ENCODE results near the gene DNAJC17. TPM values are rescaled to one million over a fixed set of nuclear protein-coding genes. Genes with fewer than 3 reads are reported as not detected.
A peak's percentile ranks its signal among the peaks of the same experiment; 100 is the strongest.

DNAJC17 gene
- total and polyA plus RNA-seq, 2 of the 13 experiments (the other 11 are each of a cell fraction or from before 2014, with no cell fraction given): 22.2 to 26.5 TPM

DNA sequence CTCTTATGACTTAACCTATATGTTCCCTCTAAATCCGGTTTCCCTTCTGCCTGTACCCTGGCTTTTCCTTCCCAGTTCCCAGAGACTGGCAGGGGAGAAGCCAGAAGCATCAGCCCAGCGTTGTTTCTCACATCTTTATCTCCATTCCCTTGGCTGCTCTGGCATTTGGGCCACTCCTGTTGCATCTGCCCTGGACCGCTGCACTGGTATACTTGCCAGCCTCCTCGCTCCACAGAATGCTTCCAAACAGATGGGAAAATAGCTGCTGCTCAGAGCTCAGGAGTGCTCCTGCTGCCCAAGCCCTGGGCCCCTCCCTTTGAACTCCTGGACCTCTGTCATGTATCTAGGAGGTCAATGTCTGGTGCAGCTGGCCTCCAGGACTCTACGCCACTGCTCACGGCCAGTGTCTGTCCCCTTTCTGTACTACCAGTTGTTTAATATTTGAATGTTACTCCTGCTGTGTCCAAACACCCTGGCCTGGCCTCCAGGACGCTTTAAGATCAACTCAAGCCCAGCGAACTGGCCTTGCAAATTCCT, 43.4 kb upstream of the DNAJC17 start (continued):
- TF ChIP-seq ZNF232 (CRISPR knock-in tag; IDR thresholded peaks at IDR 0.05; ENCODE audit: borderline replicate concordance) (no peak), SALL1 (CRISPR knock-in tag; IDR thresholded peaks at IDR 0.05) (peak; percentile 40; the same call in 1 of the 2 replicates), ZFY (CRISPR knock-in tag; IDR thresholded peaks at IDR 0.05) (no peak), ZNF83 (CRISPR knock-in tag; IDR thresholded peaks at IDR 0.05; ENCODE audit: borderline replicate concordance) (no peak), EHMT2 (IDR thresholded peaks at IDR 0.05; ENCODE audit: borderline replicate concordance, low read depth, low read length) (peak; percentile 85), TGIF2 (CRISPR knock-in tag; IDR thresholded peaks at IDR 0.05) (no peak)
- TF ChIP-seq, protein P1, sequence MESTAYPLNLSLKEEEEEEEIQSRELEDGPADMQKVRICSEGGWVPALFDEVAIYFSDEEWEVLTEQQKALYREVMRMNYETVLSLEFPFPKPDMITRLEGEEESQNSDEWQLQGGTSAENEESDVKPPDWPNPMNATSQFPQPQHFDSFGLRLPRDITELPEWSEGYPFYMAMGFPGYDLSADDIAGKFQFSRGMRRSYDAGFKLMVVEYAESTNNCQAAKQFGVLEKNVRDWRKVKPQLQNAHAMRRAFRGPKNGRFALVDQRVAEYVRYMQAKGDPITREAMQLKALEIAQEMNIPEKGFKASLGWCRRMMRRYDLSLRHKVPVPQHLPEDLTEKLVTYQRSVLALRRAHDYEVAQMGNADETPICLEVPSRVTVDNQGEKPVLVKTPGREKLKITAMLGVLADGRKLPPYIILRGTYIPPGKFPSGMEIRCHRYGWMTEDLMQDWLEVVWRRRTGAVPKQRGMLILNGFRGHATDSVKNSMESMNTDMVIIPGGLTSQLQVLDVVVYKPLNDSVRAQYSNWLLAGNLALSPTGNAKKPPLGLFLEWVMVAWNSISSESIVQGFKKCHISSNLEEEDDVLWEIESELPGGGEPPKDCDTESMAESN (CRISPR knock-in tag; conservative IDR thresholded peaks at IDR 0.05): no peak
- TF ChIP-seq, protein P2, sequence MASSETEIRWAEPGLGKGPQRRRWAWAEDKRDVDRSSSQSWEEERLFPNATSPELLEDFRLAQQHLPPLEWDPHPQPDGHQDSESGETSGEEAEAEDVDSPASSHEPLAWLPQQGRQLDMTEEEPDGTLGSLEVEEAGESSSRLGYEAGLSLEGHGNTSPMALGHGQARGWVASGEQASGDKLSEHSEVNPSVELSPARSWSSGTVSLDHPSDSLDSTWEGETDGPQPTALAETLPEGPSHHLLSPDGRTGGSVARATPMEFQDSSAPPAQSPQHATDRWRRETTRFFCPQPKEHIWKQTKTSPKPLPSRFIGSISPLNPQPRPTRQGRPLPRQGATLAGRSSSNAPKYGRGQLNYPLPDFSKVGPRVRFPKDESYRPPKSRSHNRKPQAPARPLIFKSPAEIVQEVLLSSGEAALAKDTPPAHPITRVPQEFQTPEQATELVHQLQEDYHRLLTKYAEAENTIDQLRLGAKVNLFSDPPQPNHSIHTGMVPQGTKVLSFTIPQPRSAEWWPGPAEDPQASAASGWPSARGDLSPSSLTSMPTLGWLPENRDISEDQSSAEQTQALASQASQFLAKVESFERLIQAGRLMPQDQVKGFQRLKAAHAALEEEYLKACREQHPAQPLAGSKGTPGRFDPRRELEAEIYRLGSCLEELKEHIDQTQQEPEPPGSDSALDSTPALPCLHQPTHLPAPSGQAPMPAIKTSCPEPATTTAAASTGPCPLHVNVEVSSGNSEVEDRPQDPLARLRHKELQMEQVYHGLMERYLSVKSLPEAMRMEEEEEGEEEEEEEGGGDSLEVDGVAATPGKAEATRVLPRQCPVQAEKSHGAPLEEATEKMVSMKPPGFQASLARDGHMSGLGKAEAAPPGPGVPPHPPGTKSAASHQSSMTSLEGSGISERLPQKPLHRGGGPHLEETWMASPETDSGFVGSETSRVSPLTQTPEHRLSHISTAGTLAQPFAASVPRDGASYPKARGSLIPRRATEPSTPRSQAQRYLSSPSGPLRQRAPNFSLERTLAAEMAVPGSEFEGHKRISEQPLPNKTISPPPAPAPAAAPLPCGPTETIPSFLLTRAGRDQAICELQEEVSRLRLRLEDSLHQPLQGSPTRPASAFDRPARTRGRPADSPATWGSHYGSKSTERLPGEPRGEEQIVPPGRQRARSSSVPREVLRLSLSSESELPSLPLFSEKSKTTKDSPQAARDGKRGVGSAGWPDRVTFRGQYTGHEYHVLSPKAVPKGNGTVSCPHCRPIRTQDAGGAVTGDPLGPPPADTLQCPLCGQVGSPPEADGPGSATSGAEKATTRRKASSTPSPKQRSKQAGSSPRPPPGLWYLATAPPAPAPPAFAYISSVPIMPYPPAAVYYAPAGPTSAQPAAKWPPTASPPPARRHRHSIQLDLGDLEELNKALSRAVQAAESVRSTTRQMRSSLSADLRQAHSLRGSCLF (CRISPR knock-in tag; IDR thresholded peaks at IDR 0.05; ENCODE audit: borderline replicate concordance): no peak
- TF ChIP-seq, protein P3, sequence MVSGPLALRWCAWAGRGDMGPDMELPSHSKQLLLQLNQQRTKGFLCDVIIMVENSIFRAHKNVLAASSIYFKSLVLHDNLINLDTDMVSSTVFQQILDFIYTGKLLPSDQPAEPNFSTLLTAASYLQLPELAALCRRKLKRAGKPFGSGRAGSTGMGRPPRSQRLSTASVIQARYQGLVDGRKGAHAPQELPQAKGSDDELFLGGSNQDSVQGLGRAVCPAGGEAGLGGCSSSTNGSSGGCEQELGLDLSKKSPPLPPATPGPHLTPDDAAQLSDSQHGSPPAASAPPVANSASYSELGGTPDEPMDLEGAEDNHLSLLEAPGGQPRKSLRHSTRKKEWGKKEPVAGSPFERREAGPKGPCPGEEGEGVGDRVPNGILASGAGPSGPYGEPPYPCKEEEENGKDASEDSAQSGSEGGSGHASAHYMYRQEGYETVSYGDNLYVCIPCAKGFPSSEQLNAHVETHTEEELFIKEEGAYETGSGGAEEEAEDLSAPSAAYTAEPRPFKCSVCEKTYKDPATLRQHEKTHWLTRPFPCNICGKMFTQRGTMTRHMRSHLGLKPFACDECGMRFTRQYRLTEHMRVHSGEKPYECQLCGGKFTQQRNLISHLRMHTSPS (CRISPR knock-in tag; IDR thresholded peaks at IDR 0.05; ENCODE audit: low read depth): no peak
- TF ChIP-seq, protein P4, sequence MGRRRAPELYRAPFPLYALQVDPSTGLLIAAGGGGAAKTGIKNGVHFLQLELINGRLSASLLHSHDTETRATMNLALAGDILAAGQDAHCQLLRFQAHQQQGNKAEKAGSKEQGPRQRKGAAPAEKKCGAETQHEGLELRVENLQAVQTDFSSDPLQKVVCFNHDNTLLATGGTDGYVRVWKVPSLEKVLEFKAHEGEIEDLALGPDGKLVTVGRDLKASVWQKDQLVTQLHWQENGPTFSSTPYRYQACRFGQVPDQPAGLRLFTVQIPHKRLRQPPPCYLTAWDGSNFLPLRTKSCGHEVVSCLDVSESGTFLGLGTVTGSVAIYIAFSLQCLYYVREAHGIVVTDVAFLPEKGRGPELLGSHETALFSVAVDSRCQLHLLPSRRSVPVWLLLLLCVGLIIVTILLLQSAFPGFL (CRISPR knock-in tag; IDR thresholded peaks at IDR 0.05): no peak
- TF ChIP-seq, protein P5, sequence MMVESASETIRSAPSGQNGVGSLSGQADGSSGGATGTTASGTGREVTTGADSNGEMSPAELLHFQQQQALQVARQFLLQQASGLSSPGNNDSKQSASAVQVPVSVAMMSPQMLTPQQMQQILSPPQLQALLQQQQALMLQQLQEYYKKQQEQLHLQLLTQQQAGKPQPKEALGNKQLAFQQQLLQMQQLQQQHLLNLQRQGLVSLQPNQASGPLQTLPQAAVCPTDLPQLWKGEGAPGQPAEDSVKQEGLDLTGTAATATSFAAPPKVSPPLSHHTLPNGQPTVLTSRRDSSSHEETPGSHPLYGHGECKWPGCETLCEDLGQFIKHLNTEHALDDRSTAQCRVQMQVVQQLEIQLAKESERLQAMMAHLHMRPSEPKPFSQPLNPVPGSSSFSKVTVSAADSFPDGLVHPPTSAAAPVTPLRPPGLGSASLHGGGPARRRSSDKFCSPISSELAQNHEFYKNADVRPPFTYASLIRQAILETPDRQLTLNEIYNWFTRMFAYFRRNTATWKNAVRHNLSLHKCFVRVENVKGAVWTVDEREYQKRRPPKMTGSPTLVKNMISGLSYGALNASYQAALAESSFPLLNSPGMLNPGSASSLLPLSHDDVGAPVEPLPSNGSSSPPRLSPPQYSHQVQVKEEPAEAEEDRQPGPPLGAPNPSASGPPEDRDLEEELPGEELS (CRISPR knock-in tag; IDR thresholded peaks at IDR 0.05): 0 out of 2 replicates have a peak, but pooled peaks have one; percentile 13
- TF ChIP-seq, protein P6, sequence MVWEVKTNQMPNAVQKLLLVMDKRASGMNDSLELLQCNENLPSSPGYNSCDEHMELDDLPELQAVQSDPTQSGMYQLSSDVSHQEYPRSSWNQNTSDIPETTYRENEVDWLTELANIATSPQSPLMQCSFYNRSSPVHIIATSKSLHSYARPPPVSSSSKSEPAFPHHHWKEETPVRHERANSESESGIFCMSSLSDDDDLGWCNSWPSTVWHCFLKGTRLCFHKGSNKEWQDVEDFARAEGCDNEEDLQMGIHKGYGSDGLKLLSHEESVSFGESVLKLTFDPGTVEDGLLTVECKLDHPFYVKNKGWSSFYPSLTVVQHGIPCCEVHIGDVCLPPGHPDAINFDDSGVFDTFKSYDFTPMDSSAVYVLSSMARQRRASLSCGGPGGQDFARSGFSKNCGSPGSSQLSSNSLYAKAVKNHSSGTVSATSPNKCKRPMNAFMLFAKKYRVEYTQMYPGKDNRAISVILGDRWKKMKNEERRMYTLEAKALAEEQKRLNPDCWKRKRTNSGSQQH (CRISPR knock-in tag; IDR thresholded peaks at IDR 0.05; ENCODE audit: low read depth): no peak
- TF ChIP-seq, protein P7, sequence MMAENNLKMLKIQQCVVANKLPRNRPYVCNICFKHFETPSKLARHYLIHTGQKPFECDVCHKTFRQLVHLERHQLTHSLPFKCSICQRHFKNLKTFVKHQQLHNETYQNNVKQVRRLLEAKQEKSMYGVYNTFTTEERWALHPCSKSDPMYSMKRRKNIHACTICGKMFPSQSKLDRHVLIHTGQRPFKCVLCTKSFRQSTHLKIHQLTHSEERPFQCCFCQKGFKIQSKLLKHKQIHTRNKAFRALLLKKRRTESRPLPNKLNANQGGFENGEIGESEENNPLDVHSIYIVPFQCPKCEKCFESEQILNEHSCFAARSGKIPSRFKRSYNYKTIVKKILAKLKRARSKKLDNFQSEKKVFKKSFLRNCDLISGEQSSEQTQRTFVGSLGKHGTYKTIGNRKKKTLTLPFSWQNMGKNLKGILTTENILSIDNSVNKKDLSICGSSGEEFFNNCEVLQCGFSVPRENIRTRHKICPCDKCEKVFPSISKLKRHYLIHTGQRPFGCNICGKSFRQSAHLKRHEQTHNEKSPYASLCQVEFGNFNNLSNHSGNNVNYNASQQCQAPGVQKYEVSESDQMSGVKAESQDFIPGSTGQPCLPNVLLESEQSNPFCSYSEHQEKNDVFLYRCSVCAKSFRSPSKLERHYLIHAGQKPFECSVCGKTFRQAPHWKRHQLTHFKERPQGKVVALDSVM (CRISPR knock-in tag; IDR thresholded peaks at IDR 0.05): peak; percentile 85

Data from HepG2 (cell line).